HL-60 (cell line): ENCODE measurements around the gene AP4M1.

Source experiments
- DNase-seq, 2 experiments: peaks; one replicate each; pipeline ENCODE4 v3.0.0-alpha.2; 2010 to 2020; ENCODE audit warnings: low read depth in 1 of 2, low spot score in 1 of 2
- H3K27ac ChIP-seq: fragments of 250-450 bp; sonication (Bioruptor Pico); replicated peaks from 2 replicates; pipeline ENCODE4 v1.5.1; 2020; ENCODE audit warnings: mild to moderate bottlenecking, moderate library complexity
- H3K27me3 ChIP-seq: fragments of 250-450 bp; sonication (Bioruptor Pico); 2 replicates; pipeline ENCODE4 v1.5.1; 2021; ENCODE audit warnings: mild to moderate bottlenecking, moderate library complexity; ENCODE audit not compliant: insufficient read depth, poor library complexity, severe bottlenecking
- H3K4me3 ChIP-seq: replicated peaks from 2 replicates; pipeline ENCODE4 v1.5.1; 2011; ENCODE audit warnings: mild to moderate bottlenecking, control low read depth, low read length; ENCODE audit not compliant: insufficient read depth
- GABPA ChIP-seq: IDR thresholded peaks from 2 replicates; pipeline ENCODE4 v1.6.1; 2012; ENCODE audit warnings: low read depth
- POLR2AphosphoS5 ChIP-seq: IDR thresholded peaks from 2 replicates; pipeline ENCODE4 v1.6.1; 2012; ENCODE audit warnings: low read depth
- SPI1 ChIP-seq: IDR thresholded peaks from 2 replicates; pipeline ENCODE4 v1.6.1; 2012; ENCODE audit warnings: low read depth, mild to moderate bottlenecking, borderline replicate concordance
- long read RNA-seq: library from polyadenylated mRNA; unstranded; transcript quantifications from one replicate; pipeline ENCODE4 v2.0.0, GENCODE V29; 2020
- TF ChIP-seq, protein P1 (sequence below): IDR thresholded peaks from 2 replicates; pipeline ENCODE4 v1.6.1; 2012; ENCODE audit warnings: low read depth; ENCODE audit not compliant: insufficient replicate concordance
- TF ChIP-seq, protein P2 (sequence below): IDR thresholded peaks from one replicate; pipeline ENCODE4 v1.5.1; 2011; ENCODE audit warnings: low read length, control low read depth, inconsistent platforms; ENCODE audit not compliant: insufficient read depth

Gene AP4M1, protein sequence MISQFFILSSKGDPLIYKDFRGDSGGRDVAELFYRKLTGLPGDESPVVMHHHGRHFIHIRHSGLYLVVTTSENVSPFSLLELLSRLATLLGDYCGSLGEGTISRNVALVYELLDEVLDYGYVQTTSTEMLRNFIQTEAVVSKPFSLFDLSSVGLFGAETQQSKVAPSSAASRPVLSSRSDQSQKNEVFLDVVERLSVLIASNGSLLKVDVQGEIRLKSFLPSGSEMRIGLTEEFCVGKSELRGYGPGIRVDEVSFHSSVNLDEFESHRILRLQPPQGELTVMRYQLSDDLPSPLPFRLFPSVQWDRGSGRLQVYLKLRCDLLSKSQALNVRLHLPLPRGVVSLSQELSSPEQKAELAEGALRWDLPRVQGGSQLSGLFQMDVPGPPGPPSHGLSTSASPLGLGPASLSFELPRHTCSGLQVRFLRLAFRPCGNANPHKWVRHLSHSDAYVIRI
- long read RNA-seq, transcript AP4M1-201 (15 exons, 1,817 nt) = major isoform, 86 of 133 reads
- long read RNA-seq, partial matches to known transcripts = 3 of 133 reads
- long read RNA-seq, other reads (novel, unspliced or antisense) = 39 of 133 reads

DNA sequence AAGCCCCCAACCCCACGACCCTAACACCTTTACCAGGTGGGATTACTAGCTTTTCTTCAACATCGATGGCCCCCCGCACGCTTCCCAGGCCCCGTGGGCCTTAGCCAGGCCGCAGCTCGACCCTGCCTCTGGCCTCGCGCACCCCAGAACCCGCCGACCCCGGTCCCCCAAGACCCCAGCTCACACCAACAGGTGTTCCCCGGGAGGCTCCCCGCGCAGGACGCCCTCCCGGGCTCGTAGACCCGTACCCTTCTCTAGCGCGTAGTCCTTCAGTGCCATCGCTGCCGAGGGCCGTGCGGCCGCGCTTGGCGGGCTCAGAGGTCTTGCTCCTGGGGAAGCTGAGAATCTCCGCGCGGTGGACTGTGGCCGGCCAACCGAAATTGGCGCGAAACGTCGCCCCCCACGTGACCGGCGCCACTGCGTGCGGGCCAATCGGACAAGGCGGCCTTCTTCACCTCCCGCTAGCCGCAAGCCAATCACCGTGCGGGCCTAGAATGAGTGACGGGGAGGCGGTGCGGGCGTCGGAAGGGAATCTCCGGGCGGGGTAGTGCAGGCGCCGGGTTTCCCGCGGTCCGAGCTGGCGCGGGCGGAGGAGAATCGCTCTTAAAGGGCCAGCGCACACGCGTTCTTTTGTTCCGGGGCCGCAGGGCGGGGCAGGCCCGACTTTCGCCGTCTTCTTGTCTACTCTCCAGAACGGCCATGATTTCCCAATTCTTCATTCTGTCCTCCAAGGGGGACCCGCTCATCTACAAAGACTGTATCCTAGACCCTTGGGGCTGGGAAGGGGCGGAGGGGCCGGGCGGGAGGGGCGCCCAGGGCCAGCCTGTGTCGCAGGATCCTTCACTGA, at the start of gene AP4M1, which contains the start of gene MCM7:
TSS of gene AP4M1 (plus strand) at position 628 of the 847 bp plus-strand sequence. CDS start at position 700, 72 bp downstream.
TSS of gene MCM7 (minus strand) at position 382 of the 847 bp plus-strand sequence. CDS start at position 279, 103 bp downstream.
- Histone ChIP-seq H3K27ac (peak within 1 kb of the TSS; percentile 100), H3K27me3 (no peaks in the 10 kb centered on the region), H3K4me3 (peak within 1 kb of the TSS; percentile 97)
- TF ChIP-seq POLR2AphosphoS5 (peak; percentile 93), SPI1 (no peak), GABPA (0 out of 2 replicates have a peak, but pooled peaks have one; percentile 27)
- TF ChIP-seq, protein P1, sequence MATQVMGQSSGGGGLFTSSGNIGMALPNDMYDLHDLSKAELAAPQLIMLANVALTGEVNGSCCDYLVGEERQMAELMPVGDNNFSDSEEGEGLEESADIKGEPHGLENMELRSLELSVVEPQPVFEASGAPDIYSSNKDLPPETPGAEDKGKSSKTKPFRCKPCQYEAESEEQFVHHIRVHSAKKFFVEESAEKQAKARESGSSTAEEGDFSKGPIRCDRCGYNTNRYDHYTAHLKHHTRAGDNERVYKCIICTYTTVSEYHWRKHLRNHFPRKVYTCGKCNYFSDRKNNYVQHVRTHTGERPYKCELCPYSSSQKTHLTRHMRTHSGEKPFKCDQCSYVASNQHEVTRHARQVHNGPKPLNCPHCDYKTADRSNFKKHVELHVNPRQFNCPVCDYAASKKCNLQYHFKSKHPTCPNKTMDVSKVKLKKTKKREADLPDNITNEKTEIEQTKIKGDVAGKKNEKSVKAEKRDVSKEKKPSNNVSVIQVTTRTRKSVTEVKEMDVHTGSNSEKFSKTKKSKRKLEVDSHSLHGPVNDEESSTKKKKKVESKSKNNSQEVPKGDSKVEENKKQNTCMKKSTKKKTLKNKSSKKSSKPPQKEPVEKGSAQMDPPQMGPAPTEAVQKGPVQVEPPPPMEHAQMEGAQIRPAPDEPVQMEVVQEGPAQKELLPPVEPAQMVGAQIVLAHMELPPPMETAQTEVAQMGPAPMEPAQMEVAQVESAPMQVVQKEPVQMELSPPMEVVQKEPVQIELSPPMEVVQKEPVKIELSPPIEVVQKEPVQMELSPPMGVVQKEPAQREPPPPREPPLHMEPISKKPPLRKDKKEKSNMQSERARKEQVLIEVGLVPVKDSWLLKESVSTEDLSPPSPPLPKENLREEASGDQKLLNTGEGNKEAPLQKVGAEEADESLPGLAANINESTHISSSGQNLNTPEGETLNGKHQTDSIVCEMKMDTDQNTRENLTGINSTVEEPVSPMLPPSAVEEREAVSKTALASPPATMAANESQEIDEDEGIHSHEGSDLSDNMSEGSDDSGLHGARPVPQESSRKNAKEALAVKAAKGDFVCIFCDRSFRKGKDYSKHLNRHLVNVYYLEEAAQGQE = peak; percentile 49
- TF ChIP-seq, protein P2, sequence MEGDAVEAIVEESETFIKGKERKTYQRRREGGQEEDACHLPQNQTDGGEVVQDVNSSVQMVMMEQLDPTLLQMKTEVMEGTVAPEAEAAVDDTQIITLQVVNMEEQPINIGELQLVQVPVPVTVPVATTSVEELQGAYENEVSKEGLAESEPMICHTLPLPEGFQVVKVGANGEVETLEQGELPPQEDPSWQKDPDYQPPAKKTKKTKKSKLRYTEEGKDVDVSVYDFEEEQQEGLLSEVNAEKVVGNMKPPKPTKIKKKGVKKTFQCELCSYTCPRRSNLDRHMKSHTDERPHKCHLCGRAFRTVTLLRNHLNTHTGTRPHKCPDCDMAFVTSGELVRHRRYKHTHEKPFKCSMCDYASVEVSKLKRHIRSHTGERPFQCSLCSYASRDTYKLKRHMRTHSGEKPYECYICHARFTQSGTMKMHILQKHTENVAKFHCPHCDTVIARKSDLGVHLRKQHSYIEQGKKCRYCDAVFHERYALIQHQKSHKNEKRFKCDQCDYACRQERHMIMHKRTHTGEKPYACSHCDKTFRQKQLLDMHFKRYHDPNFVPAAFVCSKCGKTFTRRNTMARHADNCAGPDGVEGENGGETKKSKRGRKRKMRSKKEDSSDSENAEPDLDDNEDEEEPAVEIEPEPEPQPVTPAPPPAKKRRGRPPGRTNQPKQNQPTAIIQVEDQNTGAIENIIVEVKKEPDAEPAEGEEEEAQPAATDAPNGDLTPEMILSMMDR = no peak
- DNase-seq = peak; percentile 98 to 100

DNA sequence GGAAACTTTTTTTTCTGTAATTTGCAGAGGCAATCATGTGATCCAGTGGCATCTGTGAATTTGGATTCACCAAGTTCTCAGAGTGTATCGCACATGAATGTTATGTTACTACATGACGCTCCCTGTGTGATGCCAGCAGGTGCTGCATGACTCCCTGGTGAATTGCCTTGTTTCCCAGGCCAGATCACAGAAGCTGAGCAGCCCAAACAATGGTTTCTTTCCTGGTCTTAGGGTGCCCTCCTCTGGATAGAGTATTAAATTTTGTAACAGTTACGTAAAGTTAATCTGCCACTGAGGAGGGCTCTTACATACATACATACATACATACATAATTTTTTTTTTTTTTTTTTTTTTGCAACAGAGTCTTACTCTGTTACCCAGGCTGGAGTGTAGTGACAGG, 48.2 kb upstream of the AP4M1 start:
- TF ChIP-seq, protein P2 = no peak
- no peak for TF ChIP-seq POLR2AphosphoS5
- TF ChIP-seq, protein P1 = no peak
- TF ChIP-seq SPI1 = no peak
- no peak for TF ChIP-seq GABPA
- DNase-seq = peak; percentile 62 to 69
- H3K27me3 ChIP-seq = no peaks in the 10 kb centered on the region
- H3K27ac ChIP-seq = no peak overlapping the region
- H3K4me3 ChIP-seq = no peak overlapping the region

DNA sequence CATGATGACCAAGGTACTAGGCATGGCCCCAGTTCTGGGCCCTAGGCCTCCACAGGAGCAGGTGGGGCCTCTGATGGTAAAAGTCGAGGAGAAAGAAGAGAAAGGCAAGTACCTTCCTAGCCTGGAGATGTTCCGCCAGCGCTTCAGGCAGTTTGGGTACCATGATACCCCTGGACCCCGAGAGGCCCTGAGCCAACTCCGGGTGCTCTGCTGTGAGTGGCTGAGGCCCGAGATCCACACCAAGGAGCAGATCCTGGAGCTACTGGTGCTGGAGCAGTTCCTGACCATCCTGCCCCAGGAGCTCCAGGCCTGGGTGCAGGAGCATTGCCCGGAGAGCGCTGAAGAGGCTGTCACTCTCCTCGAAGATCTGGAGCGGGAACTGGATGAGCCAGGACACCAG, 44.4 kb upstream of the AP4M1 start:
- Histone ChIP-seq H3K4me3 (no peak overlapping the region), H3K27ac (no peak overlapping the region), H3K27me3 (no peaks in the 10 kb centered on the region)
- no peak for DNase-seq
- TF ChIP-seq, protein P2 = no peak
- TF ChIP-seq POLR2AphosphoS5 = no peak
- no peak for TF ChIP-seq SPI1
- no peak for TF ChIP-seq GABPA
- TF ChIP-seq, protein P1 = no peak
